ENCODE measurements around the gene TTLL10.

DNA sequence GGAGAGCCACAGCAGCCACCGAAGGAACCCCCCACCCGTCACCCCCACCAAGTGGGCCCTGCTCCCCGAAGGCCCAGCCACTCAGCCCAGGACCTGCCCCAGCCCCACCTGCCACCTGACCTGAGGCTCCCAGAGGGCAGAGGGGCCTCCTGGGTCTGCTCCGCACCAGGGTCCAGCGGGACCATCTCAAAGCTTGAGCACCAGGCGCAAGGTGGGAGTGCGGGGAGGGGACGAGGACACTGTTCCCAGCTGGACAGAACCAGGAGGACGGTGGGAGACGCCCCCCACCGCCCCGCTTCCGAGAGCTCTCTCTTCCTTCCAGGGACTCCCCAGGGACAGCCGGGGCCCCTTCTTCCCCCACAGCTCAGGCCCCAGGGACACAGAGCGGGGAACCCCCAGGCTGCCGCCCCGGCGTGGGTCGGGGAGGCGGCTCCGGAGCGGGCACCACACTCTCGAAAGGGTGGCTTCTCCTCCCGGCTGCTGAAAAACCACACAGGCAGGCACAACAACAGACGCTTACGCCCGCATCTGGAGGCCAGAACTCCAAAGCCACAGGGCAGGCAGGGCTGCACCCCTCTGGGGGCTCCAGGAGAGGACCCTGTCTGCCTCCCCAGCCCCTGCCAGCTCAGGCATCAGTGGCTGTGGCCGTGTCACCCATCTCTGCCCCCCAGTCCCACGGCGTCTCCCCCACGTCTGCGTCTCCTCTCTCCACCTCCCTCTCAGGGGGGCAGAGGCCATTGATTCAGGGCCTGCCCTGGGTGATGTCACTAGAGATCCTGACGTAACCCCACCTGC, 1.9 kb upstream of the TTLL10 start:
- TF ChIP-seq, protein P1, sequence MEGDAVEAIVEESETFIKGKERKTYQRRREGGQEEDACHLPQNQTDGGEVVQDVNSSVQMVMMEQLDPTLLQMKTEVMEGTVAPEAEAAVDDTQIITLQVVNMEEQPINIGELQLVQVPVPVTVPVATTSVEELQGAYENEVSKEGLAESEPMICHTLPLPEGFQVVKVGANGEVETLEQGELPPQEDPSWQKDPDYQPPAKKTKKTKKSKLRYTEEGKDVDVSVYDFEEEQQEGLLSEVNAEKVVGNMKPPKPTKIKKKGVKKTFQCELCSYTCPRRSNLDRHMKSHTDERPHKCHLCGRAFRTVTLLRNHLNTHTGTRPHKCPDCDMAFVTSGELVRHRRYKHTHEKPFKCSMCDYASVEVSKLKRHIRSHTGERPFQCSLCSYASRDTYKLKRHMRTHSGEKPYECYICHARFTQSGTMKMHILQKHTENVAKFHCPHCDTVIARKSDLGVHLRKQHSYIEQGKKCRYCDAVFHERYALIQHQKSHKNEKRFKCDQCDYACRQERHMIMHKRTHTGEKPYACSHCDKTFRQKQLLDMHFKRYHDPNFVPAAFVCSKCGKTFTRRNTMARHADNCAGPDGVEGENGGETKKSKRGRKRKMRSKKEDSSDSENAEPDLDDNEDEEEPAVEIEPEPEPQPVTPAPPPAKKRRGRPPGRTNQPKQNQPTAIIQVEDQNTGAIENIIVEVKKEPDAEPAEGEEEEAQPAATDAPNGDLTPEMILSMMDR (conservative IDR thresholded peaks at IDR 0.05 in 1 of 2, IDR thresholded peaks at IDR 0.05 in 1 of 2; ENCODE audit: extremely low read depth in 1 of 2, insufficient read depth in 1 of 2, low read depth in 1 of 2, low read length in 2 of 2): no peak
- no peak for TF ChIP-seq EZH2 (IDR thresholded peaks at IDR 0.05; ENCODE audit: borderline replicate concordance, low read length)
